NCI-H1092 treated with DMSO at 0.1 percent for 48 hours (cell line): Measurements from ENCODE around the gene ACTR3C.
"Not testable (repeated sequence)": the region's sequence is repeated elsewhere in the genome, so short reads cannot be mapped to it uniquely, and the experiment has no call there.

Experiments
- DNase-seq: peaks from one replicate; lab custom pipeline; 2025; lab: John Stamatoyannopoulos, UW

Gene ACTR3C

GRCh38 chr7:150313870-150314269 lies 9.5 kb downstream of the ACTR3C start:
- DNase-seq = no peak

- DNase-seq = no peak
Observed at GRCh38 chr7:150313367-150313809, 10.0 kb downstream of the ACTR3C start.

GRCh38 chr7:150312649-150313366 lies 10.5 kb downstream of the ACTR3C start:
- not testable (repeated sequence) for DNase-seq

DNA sequence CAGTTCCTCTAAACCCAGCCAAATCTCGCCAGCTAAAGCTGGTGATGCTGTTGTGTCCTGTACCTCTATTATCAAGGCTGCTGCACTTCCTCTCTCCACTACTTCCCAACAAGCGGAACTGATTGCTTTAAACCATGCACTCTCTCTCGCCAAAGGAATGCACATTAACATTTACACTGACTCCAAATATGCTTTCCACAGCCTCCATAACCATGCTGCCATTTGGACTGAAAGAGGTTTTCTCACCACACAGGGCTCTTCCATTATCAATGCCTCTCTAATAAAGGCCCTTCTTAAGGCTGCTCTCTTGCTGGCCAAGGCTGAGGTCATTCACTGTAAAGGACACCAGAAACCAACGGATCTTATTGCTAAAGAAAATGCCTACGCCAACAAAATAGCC lies 11.6 kb downstream of the ACTR3C start:
- DNase-seq = no peak

DNA sequence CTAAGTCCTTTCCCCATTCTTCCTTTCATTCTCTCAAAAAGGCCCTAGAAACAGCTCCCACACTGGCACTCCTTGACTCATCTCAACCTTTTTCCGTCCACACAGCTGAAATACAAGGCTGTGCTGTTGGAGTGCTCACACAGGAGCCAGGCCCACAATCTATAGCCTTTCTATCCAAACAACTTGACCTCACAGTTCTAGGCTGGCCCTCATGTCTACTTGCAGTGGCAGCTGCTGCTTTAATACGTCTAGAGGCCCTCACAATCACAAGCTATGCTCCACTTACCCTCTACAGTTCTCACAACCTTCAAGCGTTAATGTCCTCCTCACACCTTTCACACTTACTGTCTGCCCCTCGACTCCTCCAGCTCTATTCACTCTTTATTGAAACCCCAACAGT lies 12.2 kb downstream of the ACTR3C start:
- no peak for DNase-seq

- DNase-seq = no peak
Observed at GRCh38 chr7:150308575-150308974, 14.8 kb downstream of the ACTR3C start.

- no peak for DNase-seq
Observed at GRCh38 chr7:150307904-150308303, 15.4 kb downstream of the ACTR3C start.

DNA sequence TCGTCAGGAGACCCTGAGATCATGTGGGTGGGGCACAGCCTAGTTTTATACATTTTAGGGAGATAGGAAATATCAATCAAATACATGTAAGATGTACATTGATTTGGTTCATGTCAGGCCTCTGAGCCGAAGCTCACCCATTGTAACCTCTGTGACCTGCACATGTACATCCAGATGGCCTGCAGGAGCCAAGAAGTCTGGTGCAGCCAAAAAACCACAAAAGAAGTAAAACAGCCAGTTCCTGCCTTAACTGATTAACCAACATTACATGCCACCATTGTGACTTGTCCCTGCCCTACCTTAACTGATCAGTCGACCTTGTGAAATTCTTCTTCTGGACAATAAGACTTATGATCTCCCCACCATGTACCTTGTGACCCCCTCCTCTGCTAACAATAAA lies 16.2 kb downstream of the ACTR3C start:
- DNase-seq = no peak

GRCh38 chr7:150306377-150306776 lies 17.0 kb downstream of the ACTR3C start:
- not testable (repeated sequence) for DNase-seq

GRCh38 chr7:150305903-150306284 lies 17.5 kb downstream of the ACTR3C start:
- DNase-seq = not testable (repeated sequence)

DNA sequence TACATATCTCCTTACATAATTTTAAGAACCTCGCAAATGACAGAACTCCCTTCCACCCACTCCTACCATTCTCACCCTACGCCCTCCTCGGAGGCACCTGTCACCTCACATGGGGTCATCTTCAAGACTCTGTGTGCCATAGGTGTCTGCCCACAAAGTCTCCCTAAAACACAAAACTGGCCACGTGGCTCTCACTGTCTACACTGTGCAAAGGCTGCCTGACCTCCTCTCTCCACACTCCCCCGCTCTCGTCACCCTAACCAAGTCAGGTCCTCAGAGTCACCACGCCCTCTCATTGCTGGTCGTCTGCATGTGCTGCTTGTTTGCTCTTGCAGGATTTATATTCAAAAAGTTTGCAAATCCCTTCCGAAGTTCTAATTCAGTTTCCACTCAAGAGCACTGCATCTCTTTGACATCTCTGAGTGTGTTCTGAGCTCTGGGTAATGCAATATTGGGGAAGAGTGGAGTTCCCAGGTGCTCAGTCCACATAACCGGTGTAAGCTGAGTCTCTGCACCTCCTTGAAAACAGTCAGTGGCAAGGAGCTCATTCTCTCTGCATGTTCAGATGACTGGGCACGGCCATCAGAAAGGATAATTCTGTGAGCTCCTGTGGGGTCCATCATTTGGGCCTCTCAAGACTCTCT lies 18.0 kb downstream of the ACTR3C start:
- DNase-seq = not testable (repeated sequence)

DNA sequence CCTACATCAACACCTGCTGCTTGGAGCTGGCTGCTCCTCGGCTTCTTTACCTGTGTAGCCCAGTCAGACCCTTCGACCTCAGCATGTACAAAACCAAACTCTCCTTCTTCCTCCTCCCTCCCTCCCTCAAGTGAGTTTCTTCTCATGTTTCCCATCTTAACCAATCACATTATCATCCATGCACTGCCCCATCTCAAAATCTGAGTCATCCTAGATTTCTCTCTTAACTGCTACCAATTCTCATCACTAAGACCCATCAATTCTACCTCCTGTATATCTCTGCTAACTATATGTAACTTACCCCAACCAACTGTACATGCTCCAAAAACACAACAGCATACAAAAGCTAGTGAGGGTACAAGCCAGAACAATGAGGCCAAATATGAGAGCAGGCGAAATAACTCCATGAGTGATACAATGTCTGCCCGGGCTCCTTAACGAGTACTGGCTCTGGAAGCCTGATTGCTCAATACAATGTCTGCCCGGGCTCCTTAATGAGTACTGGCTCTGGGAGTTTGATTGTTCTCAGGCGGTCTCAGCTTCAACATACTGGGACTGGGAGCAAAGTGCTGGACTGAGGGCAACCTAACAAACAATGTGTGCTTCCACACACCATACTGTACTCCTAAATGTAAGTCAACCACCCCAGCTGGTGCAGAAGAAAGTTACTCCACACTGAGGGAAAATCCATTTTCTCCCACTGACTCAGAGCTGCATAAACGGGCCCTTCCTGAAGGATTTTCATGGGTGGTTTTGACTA lies 18.7 kb downstream of the ACTR3C start:
- not testable (repeated sequence) for DNase-seq

DNA sequence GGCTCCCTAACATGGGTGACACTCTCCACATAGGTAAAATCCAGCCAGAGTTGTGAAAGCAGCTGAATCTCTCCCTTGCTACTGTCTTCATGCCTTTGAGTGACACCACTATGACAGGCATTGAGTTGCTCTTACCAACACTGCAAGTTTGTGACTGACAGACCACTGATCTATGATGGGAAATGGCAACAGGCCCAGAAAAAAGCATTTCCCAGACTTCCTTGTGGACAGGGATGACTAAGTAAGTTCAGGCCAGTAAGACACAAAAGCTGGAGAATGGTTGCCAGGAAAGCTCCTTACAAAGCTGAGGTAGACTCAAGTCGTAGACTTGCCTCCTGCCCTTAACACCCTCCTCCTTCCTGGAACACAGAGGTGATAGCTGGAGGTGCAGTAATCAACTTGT lies 20.4 kb downstream of the ACTR3C start:
- not testable (repeated sequence) for DNase-seq

DNA sequence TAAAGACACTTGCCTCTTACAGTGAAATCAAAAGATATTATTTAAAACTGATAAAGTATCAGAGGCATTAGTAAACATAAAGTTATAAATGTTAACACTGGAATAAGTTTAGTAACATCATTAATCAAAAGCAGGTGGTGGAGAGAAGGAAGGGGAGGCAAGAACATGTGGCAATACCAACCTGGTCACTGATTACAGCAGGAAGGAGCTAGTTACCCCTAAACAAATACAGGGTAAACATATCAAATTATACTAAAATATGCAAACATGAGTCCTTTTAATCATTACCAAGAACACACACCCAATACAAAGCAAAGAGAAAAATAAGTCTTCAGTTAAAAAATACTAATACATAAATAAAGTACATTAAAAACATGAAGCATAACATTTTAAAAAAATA lies 25.4 kb downstream of the ACTR3C start:
- not testable (repeated sequence) for DNase-seq

GRCh38 chr7:150296802-150297201 lies 26.5 kb downstream of the ACTR3C start:
- DNase-seq = not testable (repeated sequence)

GRCh38 chr7:150295614-150296013 lies 27.7 kb downstream of the ACTR3C start:
- not testable (repeated sequence) for DNase-seq

DNA sequence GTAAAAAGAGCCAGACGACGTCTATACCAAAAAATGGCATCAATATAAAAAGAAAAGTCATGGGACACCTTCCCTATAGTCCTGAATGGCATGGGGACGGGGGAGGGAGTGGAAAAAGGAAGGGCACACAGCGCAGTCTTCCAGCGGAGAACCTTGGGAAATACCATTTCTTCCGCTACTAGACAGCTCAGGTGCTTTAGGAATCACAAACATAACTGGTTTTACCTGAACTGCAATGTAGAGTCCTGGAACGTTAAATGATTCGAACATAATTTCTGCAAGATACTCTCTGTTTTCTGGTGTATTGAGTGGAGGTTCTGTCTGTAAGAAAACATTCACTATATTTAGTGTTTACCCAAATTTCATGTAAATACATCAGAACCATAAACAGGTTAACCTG lies 28.3 kb downstream of the ACTR3C start:
- DNase-seq = not testable (repeated sequence)

GRCh38 chr7:150290317-150290716 lies 33.0 kb downstream of the ACTR3C start:
- not testable (repeated sequence) for DNase-seq

GRCh38 chr7:150288816-150289215 lies 34.5 kb downstream of the ACTR3C start:
- not testable (repeated sequence) for DNase-seq

GRCh38 chr7:150287815-150288214 lies 35.5 kb downstream of the ACTR3C start:
- DNase-seq = not testable (repeated sequence)

GRCh38 chr7:150285849-150286754 lies 37.2 kb downstream of the ACTR3C start:
- DNase-seq = peak; percentile 44

GRCh38 chr7:150283608-150284007 lies 39.7 kb downstream of the ACTR3C start:
- DNase-seq = not testable (repeated sequence)
